GM12878 (cell line): ENCODE data around the gene HCAR3. TPM values are rescaled to one million over a fixed set of nuclear protein-coding genes. Genes with fewer than 3 reads are reported as not detected.

ENCODE experiments used
- ATAC-seq: fragments of 200-7000 bp; cut with Tn5 transposase; 3 replicates; pipeline ENCODE4 v1.9.1; 2020; ENCODE audit warnings: mild to moderate bottlenecking, moderate library complexity
- BruUV-seq: library from RNA; stranded (reverse); fragments of 400-500 nt; replicated peaks from 2 replicates; lab custom pipeline; 2021; lab: Mats Ljungman, UMichigan
- CTCF ChIA-PET: fragments of 300-600 bp; sonication (Branson Sonifier 250); formaldehyde crosslinking; extraction: SDS; loops from one replicate; lab custom pipeline; 2021; ENCODE audit warnings: inconsistent platforms; lab: Yijun Ruan, JAX
- POLR2A ChIA-PET: fragments of 350-600 bp; formaldehyde crosslinking; extraction: SDS; loops from one replicate; lab custom pipeline; 2021; ENCODE audit warnings: inconsistent platforms; lab: Charles Lee
- RAD21 ChIA-PET: fragments of 300-600 bp; sonication (Branson Sonifier 250); formaldehyde crosslinking; loops from one replicate; lab custom pipeline; 2023; ENCODE audit warnings: antibody characterized with exemption; ENCODE audit not compliant: unreplicated experiment; lab: Charles Lee
- SMC1A ChIA-PET: fragments of 300-600 bp; sonication (Branson Sonifier 250); formaldehyde crosslinking; loops from one replicate; lab custom pipeline; 2023; ENCODE audit not compliant: unreplicated experiment, uncharacterized antibody; lab: Charles Lee
- DNase-seq: peaks from one replicate; pipeline ENCODE4 v3.0.0-alpha.2; 2011; ENCODE audit warnings: low read depth, low spot score
- FAIRE-seq: peaks from 3 replicates; lab custom pipeline; 2011; peaks lifted over from hg19 to GRCh38; lab: Jason Lieb, UNC
- H2AFZ ChIP-seq: 2 replicates; pipeline ENCODE4 v1.6.0; 2011; ENCODE audit warnings: low read depth, low read length, control low read depth; ENCODE audit not compliant: control insufficient read depth
- H3K27ac ChIP-seq: 2 replicates; pipeline ENCODE4 v1.5.1; 2011; ENCODE audit warnings: control low read depth; ENCODE audit not compliant: control insufficient read depth, insufficient read depth
- H3K27me3 ChIP-seq, 2 experiments: replicated peaks in 1 of 2; 2 replicates each; pipeline versions ENCODE4 v1.6.0 to v1.6.1; 2011; ENCODE audit warnings: low read length in 1 of 2; ENCODE audit not compliant: control insufficient read depth in 2 of 2, insufficient read depth in 2 of 2
- H3K36me3 ChIP-seq, 2 experiments: 2 replicates each; pipeline ENCODE4 v1.5.1; 2011; ENCODE audit warnings: low read length in 1 of 2; ENCODE audit not compliant: control insufficient read depth in 2 of 2, insufficient read depth in 2 of 2
- H3K4me1 ChIP-seq: 2 replicates; pipeline ENCODE4 v1.6.1; 2011; ENCODE audit warnings: mild to moderate bottlenecking, low read length, moderate library complexity, mixed read lengths; ENCODE audit not compliant: control insufficient read depth, insufficient read depth
- H3K4me2 ChIP-seq: 2 replicates; pipeline ENCODE4 v1.6.0; 2011; ENCODE audit warnings: control low read depth; ENCODE audit not compliant: control insufficient read depth, insufficient read depth
- H3K4me3 ChIP-seq: fragments of 200-600 bp; sonication (generic); 2 replicates; pipeline ENCODE4 v1.5.1; 2016
- H3K79me2 ChIP-seq: 2 replicates; pipeline ENCODE4 v1.6.0; 2011; ENCODE audit warnings: low read length; ENCODE audit not compliant: control insufficient read depth, insufficient read depth
- H3K9ac ChIP-seq: 2 replicates; pipeline ENCODE4 v1.8.0; 2011; ENCODE audit warnings: low read length, control low read depth, mixed read lengths; ENCODE audit not compliant: control insufficient read depth, insufficient read depth
- H3K9me3 ChIP-seq: replicated peaks from 3 replicates; pipeline ENCODE4 v1.5.1; 2011; ENCODE audit warnings: mild to moderate bottlenecking, low read length; ENCODE audit not compliant: control insufficient read depth, insufficient read depth
- H4K20me1 ChIP-seq: 2 replicates; pipeline ENCODE4 v1.6.0; 2011; ENCODE audit not compliant: control insufficient read depth, insufficient read depth
- CHD2 ChIP-seq: IDR thresholded peaks from 2 replicates; pipeline ENCODE4 v1.6.1; 2011; ENCODE audit warnings: low read depth, low read length, improper control_type of control experiment, borderline replicate concordance
- CHD4 ChIP-seq: fragments of 200-600 bp; sonication (generic); IDR thresholded peaks from 2 replicates; pipeline ENCODE4 v1.6.1; 2016; ENCODE audit warnings: mild to moderate bottlenecking
- HDAC2 ChIP-seq: fragments of 200-600 bp; sonication (generic); IDR thresholded peaks from 2 replicates; pipeline ENCODE4 v1.6.1; 2017
- POLR2A ChIP-seq: IDR thresholded peaks from 2 replicates; pipeline ENCODE4 v1.6.1; 2011; ENCODE audit warnings: low read depth, mild to moderate bottlenecking, low read length
- POLR2AphosphoS2 ChIP-seq: IDR thresholded peaks from 2 replicates; pipeline ENCODE4 v1.6.1; 2011; ENCODE audit warnings: low read depth, mild to moderate bottlenecking, low read length, improper control_type of control experiment, moderate library complexity
- POLR2AphosphoS5 ChIP-seq: IDR thresholded peaks from 2 replicates; pipeline ENCODE4 v1.6.1; 2011; ENCODE audit warnings: mild to moderate bottlenecking, low read length, inconsistent platforms
- RAD21 ChIP-seq: IDR thresholded peaks from 2 replicates; pipeline ENCODE4 v1.6.1; 2011; ENCODE audit warnings: mild to moderate bottlenecking, low read depth, low read length, moderate library complexity; ENCODE audit not compliant: insufficient read depth
- STAT3 ChIP-seq: IDR thresholded peaks from 2 replicates; pipeline ENCODE4 v1.6.1; 2011; ENCODE audit warnings: low read depth, low read length, improper control_type of control experiment
- TCF12 ChIP-seq: IDR thresholded peaks from 2 replicates; pipeline ENCODE4 v1.6.1; 2011; ENCODE audit warnings: low read depth, mild to moderate bottlenecking, low read length
- TCF3 ChIP-seq: IDR thresholded peaks from 2 replicates; pipeline ENCODE4 v1.6.1; 2012; ENCODE audit warnings: low read depth, mild to moderate bottlenecking, low read length, borderline replicate concordance; ENCODE audit not compliant: insufficient read depth
- WGBS: methylation state at CpG from one replicate; pipeline ENCODE4 v1.1.6; 2016; ENCODE audit warnings: low lambda C conversion rate; ENCODE audit not compliant: insufficient replicate concordance, insufficient coverage; ENCODE audit errors: missing lambda C conversion rate; 5-methylcytosine and 5-hydroxymethylcytosine counted together
- in situ Hi-C: fragments of 300-500 bp; cut with MboI; formaldehyde crosslinking; loops from 9 replicates; pipeline ENCODE4 v1.14.3; 2018; ENCODE audit warnings: mixed read lengths
- intact Hi-C: fragments of 100-400 bp; cut with micrococcal nuclease; formaldehyde crosslinking; loops from one replicate; pipeline ENCODE4 v1.14.2; 2022; ENCODE audit not compliant: unreplicated experiment
- polyA plus RNA-seq, 11 experiments: library from polyadenylated mRNA; depleted of rRNA in 4 of 11; unstranded in 6 of 11; stranded (reverse) in 5 of 11; fragments of >200 nt; fragmentation: Nextera tagmentation in 4 of 11; fragmentation: Illumina TruSeq in 1 of 11; extraction: Ambion mirVana in 4 of 11; extraction: Trizol in 1 of 11; gene quantifications; 1 replicate in 1 of 11; 2 replicates in 10 of 11; pipeline versions ENCODE4 v1.2.1 to v1.2.3, GENCODE V29; 2011 to 2016; ENCODE audit warnings: inconsistent platforms in 2 of 11, missing spikeins in 2 of 11, low read depth in 1 of 11
- total RNA-seq, 4 experiments: library from RNA; depleted of rRNA in 3 of 4; stranded (reverse); fragments of >200 nt in 3 of 4; fragmentation: Illumina TruSeq in 1 of 4; extraction: Trizol in 1 of 4; gene quantifications; 2 replicates each; pipeline versions ENCODE4 v1.2.1 to v1.2.3, GENCODE V29; 2013 to 2021
- TF ChIP-seq, protein P1 (sequence below): fragments of 450-650 bp; formaldehyde crosslinking; IDR thresholded peaks from 2 replicates; pipeline ENCODE4 v1.4.0; 2020; ENCODE audit warnings: mild to moderate bottlenecking, moderate library complexity
- TF ChIP-seq, protein P2 (sequence below): fragments of 450-650 bp; IDR thresholded peaks from 2 replicates; pipeline ENCODE4 v1.6.1; 2017; ENCODE audit warnings: mild to moderate bottlenecking, low read depth, inconsistent platforms; ENCODE audit not compliant: poor library complexity, severe bottlenecking
- TF ChIP-seq, protein P3 (sequence below): fragments of 450-650 bp; IDR thresholded peaks from 2 replicates; pipeline ENCODE4 v1.6.1; 2017; ENCODE audit warnings: mild to moderate bottlenecking, moderate library complexity

HCAR3 gene
- total and polyA plus RNA-seq, 10 of the 15 experiments (the other 5 are each of a cell fraction or from before 2014, with no cell fraction given), result 0.57 to 3.0 (median 2.2) TPM

DNA sequence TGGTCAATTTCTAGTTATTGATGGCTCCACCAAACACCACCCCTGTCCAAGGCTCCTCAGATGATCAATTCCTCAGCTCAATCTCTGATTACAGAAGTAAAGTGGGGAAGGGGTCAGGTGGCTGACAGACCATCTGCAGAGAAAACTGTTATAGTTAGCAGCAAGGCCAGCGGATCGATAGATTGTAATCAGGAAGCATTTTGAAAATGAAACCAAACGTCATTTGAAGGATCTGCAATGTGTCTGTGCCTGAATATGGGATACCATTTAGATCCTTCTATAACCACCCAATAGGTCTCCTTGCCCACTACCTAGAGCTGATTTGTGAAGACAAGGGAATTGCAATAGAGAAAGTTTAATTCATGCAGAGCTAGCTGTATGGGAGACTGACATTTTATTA lies 25.0 kb downstream of the HCAR3 start (continued):
- TF ChIP-seq, protein P1, sequence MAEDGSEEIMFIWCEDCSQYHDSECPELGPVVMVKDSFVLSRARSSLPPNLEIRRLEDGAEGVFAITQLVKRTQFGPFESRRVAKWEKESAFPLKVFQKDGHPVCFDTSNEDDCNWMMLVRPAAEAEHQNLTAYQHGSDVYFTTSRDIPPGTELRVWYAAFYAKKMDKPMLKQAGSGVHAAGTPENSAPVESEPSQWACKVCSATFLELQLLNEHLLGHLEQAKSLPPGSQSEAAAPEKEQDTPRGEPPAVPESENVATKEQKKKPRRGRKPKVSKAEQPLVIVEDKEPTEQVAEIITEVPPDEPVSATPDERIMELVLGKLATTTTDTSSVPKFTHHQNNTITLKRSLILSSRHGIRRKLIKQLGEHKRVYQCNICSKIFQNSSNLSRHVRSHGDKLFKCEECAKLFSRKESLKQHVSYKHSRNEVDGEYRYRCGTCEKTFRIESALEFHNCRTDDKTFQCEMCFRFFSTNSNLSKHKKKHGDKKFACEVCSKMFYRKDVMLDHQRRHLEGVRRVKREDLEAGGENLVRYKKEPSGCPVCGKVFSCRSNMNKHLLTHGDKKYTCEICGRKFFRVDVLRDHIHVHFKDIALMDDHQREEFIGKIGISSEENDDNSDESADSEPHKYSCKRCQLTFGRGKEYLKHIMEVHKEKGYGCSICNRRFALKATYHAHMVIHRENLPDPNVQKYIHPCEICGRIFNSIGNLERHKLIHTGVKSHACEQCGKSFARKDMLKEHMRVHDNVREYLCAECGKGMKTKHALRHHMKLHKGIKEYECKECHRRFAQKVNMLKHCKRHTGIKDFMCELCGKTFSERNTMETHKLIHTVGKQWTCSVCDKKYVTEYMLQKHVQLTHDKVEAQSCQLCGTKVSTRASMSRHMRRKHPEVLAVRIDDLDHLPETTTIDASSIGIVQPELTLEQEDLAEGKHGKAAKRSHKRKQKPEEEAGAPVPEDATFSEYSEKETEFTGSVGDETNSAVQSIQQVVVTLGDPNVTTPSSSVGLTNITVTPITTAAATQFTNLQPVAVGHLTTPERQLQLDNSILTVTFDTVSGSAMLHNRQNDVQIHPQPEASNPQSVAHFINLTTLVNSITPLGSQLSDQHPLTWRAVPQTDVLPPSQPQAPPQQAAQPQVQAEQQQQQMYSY (CRISPR knock-in tag), result no peak

DNA sequence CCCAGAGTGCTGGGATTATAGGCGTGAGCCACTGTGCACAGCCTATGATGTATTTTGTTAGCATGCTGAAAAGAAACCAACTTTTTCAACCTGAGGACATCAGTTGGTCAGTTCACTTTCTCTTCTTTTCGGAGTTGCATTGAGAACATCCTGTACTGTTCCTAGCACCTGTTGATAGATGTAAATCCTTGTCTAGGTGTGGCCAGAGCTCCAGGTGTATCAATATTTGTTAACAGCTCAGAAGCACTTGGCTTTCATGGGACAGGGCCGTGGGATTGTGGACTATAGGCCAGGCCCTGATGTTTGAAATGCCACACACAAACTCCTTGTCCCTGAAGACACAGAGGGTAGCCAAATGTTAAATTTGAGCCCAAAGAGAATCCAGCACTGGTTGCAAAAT lies 28.3 kb downstream of the HCAR3 start:
- ChIA-PET POLR2A (interaction anchor here (0.6 to 0.7 kb wide), 2 partner anchors 48 to 230 kb away, joined by 3 read pairs; no protein-coding TSS in a partner anchor), RAD21 (interaction anchor here (0.7 kb wide), 1 partner anchor 867 kb away, joined by 3 read pairs; no protein-coding TSS in a partner anchor), CTCF (no interaction called here), SMC1A (interaction anchor here (0.9 kb wide), 1 partner anchor 69 kb away, joined by 3 read pairs; no protein-coding TSS in a partner anchor)
- Histone ChIP-seq H3K27me3 (no peaks in the 10 kb centered on the region), H2AFZ (no peak overlapping the region), H3K4me1 (no peaks in the 10 kb centered on the region), H3K9ac (no peak overlapping the region), H3K9me3 (no peaks in the 10 kb centered on the region), H3K4me3 (no peak overlapping the region), H3K79me2 (no peaks in the 10 kb centered on the region), H3K36me3 (no peaks in the 10 kb centered on the region), H4K20me1 (no peaks in the 10 kb centered on the region), H3K27ac (no peak overlapping the region), H3K4me2 (no peak overlapping the region)
- 28% methylated on average over 3 of the region's 3 CpGs for WGBS
- DNase-seq, result no peak
- in situ Hi-C loops, result no loop called here
- no peak for FAIRE-seq
- no TSS peak for BruUV-seq
- TF ChIP-seq, protein P2, sequence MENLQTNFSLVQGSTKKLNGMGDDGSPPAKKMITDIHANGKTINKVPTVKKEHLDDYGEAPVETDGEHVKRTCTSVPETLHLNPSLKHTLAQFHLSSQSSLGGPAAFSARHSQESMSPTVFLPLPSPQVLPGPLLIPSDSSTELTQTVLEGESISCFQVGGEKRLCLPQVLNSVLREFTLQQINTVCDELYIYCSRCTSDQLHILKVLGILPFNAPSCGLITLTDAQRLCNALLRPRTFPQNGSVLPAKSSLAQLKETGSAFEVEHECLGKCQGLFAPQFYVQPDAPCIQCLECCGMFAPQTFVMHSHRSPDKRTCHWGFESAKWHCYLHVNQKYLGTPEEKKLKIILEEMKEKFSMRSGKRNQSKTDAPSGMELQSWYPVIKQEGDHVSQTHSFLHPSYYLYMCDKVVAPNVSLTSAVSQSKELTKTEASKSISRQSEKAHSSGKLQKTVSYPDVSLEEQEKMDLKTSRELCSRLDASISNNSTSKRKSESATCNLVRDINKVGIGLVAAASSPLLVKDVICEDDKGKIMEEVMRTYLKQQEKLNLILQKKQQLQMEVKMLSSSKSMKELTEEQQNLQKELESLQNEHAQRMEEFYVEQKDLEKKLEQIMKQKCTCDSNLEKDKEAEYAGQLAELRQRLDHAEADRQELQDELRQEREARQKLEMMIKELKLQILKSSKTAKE, result no peak
- TF ChIP-seq CHD2, result no peak
- TF ChIP-seq, protein P3, sequence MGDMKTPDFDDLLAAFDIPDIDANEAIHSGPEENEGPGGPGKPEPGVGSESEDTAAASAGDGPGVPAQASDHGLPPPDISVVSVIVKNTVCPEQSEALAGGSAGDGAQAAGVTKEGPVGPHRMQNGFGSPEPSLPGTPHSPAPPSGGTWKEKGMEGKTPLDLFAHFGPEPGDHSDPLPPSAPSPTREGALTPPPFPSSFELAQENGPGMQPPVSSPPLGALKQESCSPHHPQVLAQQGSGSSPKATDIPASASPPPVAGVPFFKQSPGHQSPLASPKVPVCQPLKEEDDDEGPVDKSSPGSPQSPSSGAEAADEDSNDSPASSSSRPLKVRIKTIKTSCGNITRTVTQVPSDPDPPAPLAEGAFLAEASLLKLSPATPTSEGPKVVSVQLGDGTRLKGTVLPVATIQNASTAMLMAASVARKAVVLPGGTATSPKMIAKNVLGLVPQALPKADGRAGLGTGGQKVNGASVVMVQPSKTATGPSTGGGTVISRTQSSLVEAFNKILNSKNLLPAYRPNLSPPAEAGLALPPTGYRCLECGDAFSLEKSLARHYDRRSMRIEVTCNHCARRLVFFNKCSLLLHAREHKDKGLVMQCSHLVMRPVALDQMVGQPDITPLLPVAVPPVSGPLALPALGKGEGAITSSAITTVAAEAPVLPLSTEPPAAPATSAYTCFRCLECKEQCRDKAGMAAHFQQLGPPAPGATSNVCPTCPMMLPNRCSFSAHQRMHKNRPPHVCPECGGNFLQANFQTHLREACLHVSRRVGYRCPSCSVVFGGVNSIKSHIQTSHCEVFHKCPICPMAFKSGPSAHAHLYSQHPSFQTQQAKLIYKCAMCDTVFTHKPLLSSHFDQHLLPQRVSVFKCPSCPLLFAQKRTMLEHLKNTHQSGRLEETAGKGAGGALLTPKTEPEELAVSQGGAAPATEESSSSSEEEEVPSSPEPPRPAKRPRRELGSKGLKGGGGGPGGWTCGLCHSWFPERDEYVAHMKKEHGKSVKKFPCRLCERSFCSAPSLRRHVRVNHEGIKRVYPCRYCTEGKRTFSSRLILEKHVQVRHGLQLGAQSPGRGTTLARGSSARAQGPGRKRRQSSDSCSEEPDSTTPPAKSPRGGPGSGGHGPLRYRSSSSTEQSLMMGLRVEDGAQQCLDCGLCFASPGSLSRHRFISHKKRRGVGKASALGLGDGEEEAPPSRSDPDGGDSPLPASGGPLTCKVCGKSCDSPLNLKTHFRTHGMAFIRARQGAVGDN, result no peak
- TF ChIP-seq POLR2A, result no peak
- TF ChIP-seq CHD4, result no peak
- TF ChIP-seq POLR2AphosphoS5, result no peak
- no peak for TF ChIP-seq TCF3
- no peak for TF ChIP-seq TCF12
- no peak for TF ChIP-seq POLR2AphosphoS2
- no peak for TF ChIP-seq STAT3
- TF ChIP-seq HDAC2, result no peak
- TF ChIP-seq RAD21, result no peak
- intact Hi-C loops, result no loop called here
- ATAC-seq, result no peak
